Pancreas (tissue), 10 donors: ENCODE results near the gene CD163. TPM values are rescaled to one million over a fixed set of nuclear protein-coding genes. Genes with fewer than 3 reads are reported as not detected.

Experiments used
- ATAC-seq, 4 donors: fragments of 200-7000 bp; cut with Tn5 transposase; one replicate each; pipeline versions ENCODE4 v1.8.0 to v1.9.1; 2020; ENCODE audit warnings: mild to moderate bottlenecking in 4 of 4, moderate library complexity in 4 of 4
- DNase-seq, 6 donors: peaks; one replicate each; pipeline ENCODE4 v3.0.0-alpha.2; 2020
- FAIRE-seq: peaks from 2 replicates; lab custom pipeline; 2012; peaks lifted over from hg19 to GRCh38; lab: Jason Lieb, UNC
- H3K27ac ChIP-seq, 4 donors: fragments of 200-600 bp; sonication (generic); 1 replicate in 3 of 4; 2 replicates in 1 of 4; pipeline versions ENCODE4 v1.5.0 to v1.8.0; 2020
- H3K27me3 ChIP-seq, 4 donors: fragments of 200-600 bp; one replicate each; pipeline ENCODE4 v1.8.0; 2021
- H3K36me3 ChIP-seq, 3 donors: fragments of 200-600 bp; sonication (generic) in 1 of 3; one replicate each; pipeline versions ENCODE4 v1.5.0 to v1.8.0; 2020 to 2021
- H3K4me1 ChIP-seq, 3 donors: fragments of 200-600 bp; one replicate each; pipeline ENCODE4 v1.8.0; 2021
- H3K4me3 ChIP-seq, 4 donors: fragments of 200-600 bp; sonication (generic) in 2 of 4; one replicate each; pipeline versions ENCODE4 v1.5.0 to v1.8.0; 2020 to 2021
- H3K9me3 ChIP-seq, 4 donors: fragments of 200-600 bp; one replicate each; pipeline ENCODE4 v1.8.0; 2021
- WGBS, 2 donors: extraction: QIAGEN DNeasy Blood & Tissue Kit; methylation state at CpG; one replicate each; pipeline ENCODE4 v1.1.7; 2013; 5-methylcytosine and 5-hydroxymethylcytosine counted together
- intact Hi-C, 3 donors: fragments of 100-400 bp; cut with DNase I; formaldehyde crosslinking; loops; one replicate each; pipeline versions ENCODE4 v1.11.1 to v1.14.2; 2022
- polyA plus RNA-seq, 2 donors: library from polyadenylated mRNA; stranded (reverse); fragments of 200-250 nt; gene quantifications; one replicate each; pipeline ENCODE4 v1.2.3, GENCODE V29; 2013
- total RNA-seq, 6 donors: library from RNA; stranded (reverse); fragmentation: NEBNext Ultra II Directional in 4 of 6; extraction: Animal tissue kit (Norgen Biotek cat#: 25700) in 4 of 6; gene quantifications; one replicate each; pipeline versions ENCODE4 v1.2.1 to v1.2.4, GENCODE V29; 2021 to 2023
- TF ChIP-seq, protein P1 (sequence below), 4 donors: fragments of 200-600 bp; sonication (generic) in 3 of 4; IDR thresholded peaks; one replicate each; pipeline versions ENCODE4 v1.5.0 to v1.8.0; 2021; ENCODE audit warnings: antibody characterized with exemption in 4 of 4
- donor health status: healthy with polysubstance abuse.
- donor health status: DM: no; HTN: no; CAD: no; lungs with moderate emphysema.
- donor health status: DM: no; HTN: no; CAD: no.
- donor health status: control.
- donor health status: control.
- donor health status: Bipolar disorder and iron deficiency.
- donor health status: DM: yes; HTN: yes; CAD: no.
- donor health status: DM: no; HTN: no; CAD: no.
- donor health status: DM: no; HTN: no; CAD: no.
- donor health status: DM: yes; HTN: yes; CAD: no.

Gene CD163
- total and polyA plus RNA-seq, 8 donors = 4.7 to 77.0 (median 11.2) TPM

DNA sequence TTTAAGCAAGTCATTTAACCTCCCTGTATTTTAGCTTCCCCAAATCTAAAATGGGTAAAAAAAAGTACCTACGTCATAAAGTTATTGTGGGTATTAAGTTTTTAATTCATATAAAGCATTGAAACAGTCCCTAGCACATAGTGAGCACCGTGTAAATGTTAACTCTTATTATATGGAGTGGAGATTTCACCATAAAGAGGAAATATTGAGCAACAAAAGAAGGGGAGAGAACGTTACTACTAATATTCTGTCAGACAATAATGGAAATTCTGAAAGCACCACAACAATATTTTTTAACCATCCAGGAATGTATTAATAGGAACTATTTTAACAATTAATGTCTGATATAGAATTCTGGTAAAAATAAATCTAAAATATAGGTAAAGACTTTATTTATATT, 51.8 kb downstream of the CD163 start:
- Histone ChIP-seq H3K9me3 (no peaks in the 10 kb centered on the region), H3K27ac (no peak overlapping the region), H3K27me3 (no peaks in the 10 kb centered on the region), H3K4me1 (no peaks in the 10 kb centered on the region), H3K4me3 (no peak overlapping the region), H3K36me3 (no peaks in the 10 kb centered on the region)
- no peak for ATAC-seq
- TF ChIP-seq, protein P1, sequence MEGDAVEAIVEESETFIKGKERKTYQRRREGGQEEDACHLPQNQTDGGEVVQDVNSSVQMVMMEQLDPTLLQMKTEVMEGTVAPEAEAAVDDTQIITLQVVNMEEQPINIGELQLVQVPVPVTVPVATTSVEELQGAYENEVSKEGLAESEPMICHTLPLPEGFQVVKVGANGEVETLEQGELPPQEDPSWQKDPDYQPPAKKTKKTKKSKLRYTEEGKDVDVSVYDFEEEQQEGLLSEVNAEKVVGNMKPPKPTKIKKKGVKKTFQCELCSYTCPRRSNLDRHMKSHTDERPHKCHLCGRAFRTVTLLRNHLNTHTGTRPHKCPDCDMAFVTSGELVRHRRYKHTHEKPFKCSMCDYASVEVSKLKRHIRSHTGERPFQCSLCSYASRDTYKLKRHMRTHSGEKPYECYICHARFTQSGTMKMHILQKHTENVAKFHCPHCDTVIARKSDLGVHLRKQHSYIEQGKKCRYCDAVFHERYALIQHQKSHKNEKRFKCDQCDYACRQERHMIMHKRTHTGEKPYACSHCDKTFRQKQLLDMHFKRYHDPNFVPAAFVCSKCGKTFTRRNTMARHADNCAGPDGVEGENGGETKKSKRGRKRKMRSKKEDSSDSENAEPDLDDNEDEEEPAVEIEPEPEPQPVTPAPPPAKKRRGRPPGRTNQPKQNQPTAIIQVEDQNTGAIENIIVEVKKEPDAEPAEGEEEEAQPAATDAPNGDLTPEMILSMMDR (IDR thresholded peaks at IDR 0.05) = no peak
- 47 to 65% methylated on average over 3 of the region's 3 CpGs for WGBS, 2 donors
- intact Hi-C loops = no loop called here
- no peak for DNase-seq
- FAIRE-seq = no peak

DNA sequence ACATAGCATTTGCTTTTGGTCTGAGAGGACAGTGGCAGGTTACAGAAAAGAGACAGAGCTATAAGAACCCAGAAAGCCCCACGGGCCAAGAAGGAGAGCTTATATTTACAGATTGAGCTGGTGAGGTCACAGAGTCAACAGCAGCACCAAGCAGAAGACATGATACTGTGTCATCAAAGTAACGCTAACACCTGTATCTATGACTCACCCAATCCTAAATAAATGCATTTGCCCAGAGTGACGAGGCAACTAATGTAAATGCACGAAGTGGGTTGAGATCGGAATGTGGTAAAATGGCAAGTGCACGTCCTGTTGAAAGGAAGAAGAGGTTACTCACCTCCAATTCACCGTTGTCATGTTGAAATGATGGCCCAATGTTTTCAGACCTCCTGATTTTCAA, 52.9 kb downstream of the CD163 start:
- Histone ChIP-seq H3K27ac (no peak overlapping the region), H3K4me3 (no peak overlapping the region), H3K4me1 (no peaks in the 10 kb centered on the region), H3K9me3 (no peaks in the 10 kb centered on the region), H3K27me3 (no peaks in the 10 kb centered on the region), H3K36me3 (no peaks in the 10 kb centered on the region)
- DNase-seq (no peak), FAIRE-seq (no peak), ATAC-seq (no peak)
- intact Hi-C loops = no loop called here
- TF ChIP-seq, protein P1 (IDR thresholded peaks at IDR 0.05) = no peak
- 54 to 62% methylated on average over 7 of the region's 7 CpGs for WGBS, 2 donors

- FAIRE-seq (no peak), DNase-seq (no peak), ATAC-seq (no peak)
- WGBS, 2 donors = 81 to 85% methylated on average over 1 of the region's 1 CpG
- no peaks in the 10 kb centered on the region for H3K9me3 ChIP-seq
- no peak overlapping the region for H3K27ac ChIP-seq
- H3K36me3 ChIP-seq = no peaks in the 10 kb centered on the region
- H3K4me3 ChIP-seq = no peak overlapping the region
- H3K4me1 ChIP-seq = no peaks in the 10 kb centered on the region
- intact Hi-C loops = no loop called here
- no peaks in the 10 kb centered on the region for H3K27me3 ChIP-seq
- TF ChIP-seq, protein P1 (IDR thresholded peaks at IDR 0.05) = no peak
Observed at GRCh38 chr12:7448099-7448498, 55.5 kb downstream of the CD163 start.

- no peaks in the 10 kb centered on the region for H3K4me1 ChIP-seq
- TF ChIP-seq, protein P1 (IDR thresholded peaks at IDR 0.05) = no peak
- intact Hi-C loops = no loop called here
- 70 to 77% methylated on average over 4 of the region's 4 CpGs for WGBS, 2 donors
- H3K27ac ChIP-seq = no peak overlapping the region
- H3K4me3 ChIP-seq = no peak overlapping the region
- ATAC-seq (no peak), DNase-seq (no peak), FAIRE-seq (no peak)
- no peaks in the 10 kb centered on the region for H3K27me3 ChIP-seq
- H3K9me3 ChIP-seq = no peaks in the 10 kb centered on the region
- no peaks in the 10 kb centered on the region for H3K36me3 ChIP-seq
Observed at GRCh38 chr12:7444537-7444936, 59.0 kb downstream of the CD163 start.

GRCh38 chr12:7444076-7444475, 59.5 kb downstream of the CD163 start, which contains the start of gene CD163L1:
Gene CD163L1 (minus strand): TSS chr12:7444153. CDS start chr12:7444127, 26 bp downstream.
- intact Hi-C loops = no loop called here
- DNase-seq (no peak), ATAC-seq (peak in 1 of 4 donors; percentile 27), FAIRE-seq (peak; percentile 66)
- Histone ChIP-seq H3K27ac (no peak within 1 kb of the TSS), H3K27me3 (no peaks in the 10 kb centered on the region), H3K36me3 (no peaks in the 10 kb centered on the region), H3K4me3 (no peak within 1 kb of the TSS), H3K9me3 (no peaks in the 10 kb centered on the region), H3K4me1 (no peaks in the 10 kb centered on the region)
- TF ChIP-seq, protein P1 (IDR thresholded peaks at IDR 0.05) = no peak
- 30% methylated on average over 2 of the region's 2 CpGs for WGBS, 2 donors
